ENCODE results near the gene PRSS57. TPM values are rescaled to one million over a fixed set of nuclear protein-coding genes. Genes with fewer than 3 reads are reported as not detected.

Gene PRSS57
- total and polyA plus RNA-seq, 2 of the 13 experiments (the other 11 are each of a cell fraction or from before 2014, with no cell fraction given), result 0.12 TPM; not detected in 1

DNA sequence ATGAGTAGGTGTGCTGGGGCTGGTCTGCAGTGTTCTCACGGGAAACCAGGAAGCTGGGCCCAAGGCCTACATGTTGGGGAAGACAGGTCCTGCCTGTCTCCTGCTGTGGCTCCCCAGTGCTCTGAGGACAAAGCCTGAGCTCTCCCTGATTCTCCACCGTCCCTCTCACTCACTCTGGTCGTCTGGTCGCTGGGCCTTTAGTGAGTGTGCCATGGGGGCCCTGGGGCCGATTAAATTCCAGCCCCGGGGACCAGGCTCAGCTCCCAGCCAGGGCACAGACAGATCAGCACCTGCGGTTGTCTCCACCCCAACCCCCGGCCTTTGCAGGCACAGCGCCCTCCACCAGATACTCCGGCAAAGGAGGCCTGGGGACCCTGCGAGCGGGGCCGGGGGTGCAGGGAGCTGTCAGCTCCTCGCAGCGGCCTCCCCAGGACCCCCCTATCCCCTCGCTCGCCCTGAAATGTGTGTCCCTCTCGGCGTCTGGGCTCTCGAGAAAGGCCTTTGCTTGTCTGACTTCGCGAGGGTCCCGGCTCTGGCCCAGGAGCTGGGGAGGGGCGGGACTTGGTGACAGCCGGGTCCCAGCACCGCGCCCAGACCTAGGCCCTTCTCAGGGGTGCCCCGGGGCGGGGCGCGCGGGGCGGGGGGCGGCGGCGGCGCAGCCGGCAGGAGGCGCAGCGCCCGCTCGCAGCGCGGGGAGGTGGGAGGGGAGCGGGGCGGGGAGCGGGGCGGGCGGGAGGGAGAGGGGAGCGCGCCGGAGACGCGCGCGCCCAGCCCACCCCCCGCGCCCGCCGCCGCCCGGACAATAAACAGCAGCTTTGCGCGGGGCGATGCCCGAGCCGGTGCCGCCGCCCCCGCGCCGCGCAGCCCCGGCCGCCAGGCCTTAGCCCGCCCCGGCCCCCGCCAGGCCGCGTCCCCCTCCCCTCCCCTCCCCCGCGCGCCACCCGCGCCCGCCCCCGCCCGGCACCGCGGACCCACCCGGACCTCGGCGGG, 13.2 kb upstream of the PRSS57 start, which contains the start of gene PALM (continued):
- TF ChIP-seq, protein P1, sequence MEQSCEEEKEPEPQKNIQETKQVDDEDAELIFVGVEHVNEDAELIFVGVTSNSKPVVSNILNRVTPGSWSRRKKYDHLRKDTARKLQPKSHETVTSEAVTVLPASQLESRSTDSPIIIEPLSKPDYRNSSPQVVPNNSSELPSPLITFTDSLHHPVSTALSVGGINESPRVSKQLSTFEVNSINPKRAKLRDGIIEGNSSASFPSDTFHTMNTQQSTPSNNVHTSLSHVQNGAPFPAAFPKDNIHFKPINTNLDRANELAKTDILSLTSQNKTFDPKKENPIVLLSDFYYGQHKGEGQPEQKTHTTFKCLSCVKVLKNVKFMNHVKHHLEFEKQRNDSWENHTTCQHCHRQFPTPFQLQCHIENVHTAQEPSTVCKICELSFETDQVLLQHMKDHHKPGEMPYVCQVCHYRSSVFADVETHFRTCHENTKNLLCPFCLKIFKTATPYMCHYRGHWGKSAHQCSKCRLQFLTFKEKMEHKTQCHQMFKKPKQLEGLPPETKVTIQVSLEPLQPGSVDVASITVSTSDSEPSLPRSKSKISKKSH (CRISPR knock-in tag; IDR thresholded peaks at IDR 0.05; ENCODE audit: borderline replicate concordance), result no peak
- TF ChIP-seq RXRA (CRISPR knock-in tag; IDR thresholded peaks at IDR 0.05) (peak; percentile 31; the same call in 1 of the 2 replicates), CBX1 (IDR thresholded peaks at IDR 0.05; ENCODE audit: low read depth) (no peak), TARDBP (CRISPR knock-in tag; IDR thresholded peaks at IDR 0.05) (no peak), HHEX (CRISPR knock-in tag; IDR thresholded peaks at IDR 0.05) (no peak), CENPT (CRISPR knock-in tag; IDR thresholded peaks at IDR 0.05; ENCODE audit: low read depth) (no peak), ZNF878 (CRISPR knock-in tag; IDR thresholded peaks at IDR 0.05) (no peak), SAP130 (CRISPR knock-in tag; IDR thresholded peaks at IDR 0.05; ENCODE audit: low read depth) (peak; percentile 42; the same call in 1 of the 2 replicates), YEATS4 (CRISPR knock-in tag; IDR thresholded peaks at IDR 0.05; ENCODE audit: borderline replicate concordance) (0 out of 2 replicates have a peak, but pooled peaks have one; percentile 35), ZNF816 (CRISPR knock-in tag; IDR thresholded peaks at IDR 0.05; ENCODE audit: borderline replicate concordance) (peak; percentile 37; the same call in 1 of the 2 replicates), ZNF614 (CRISPR knock-in tag; IDR thresholded peaks at IDR 0.05; ENCODE audit: borderline replicate concordance) (no peak), ZNF558 (CRISPR knock-in tag; IDR thresholded peaks at IDR 0.05; ENCODE audit: borderline replicate concordance) (no peak)
- TF ChIP-seq, protein P2, sequence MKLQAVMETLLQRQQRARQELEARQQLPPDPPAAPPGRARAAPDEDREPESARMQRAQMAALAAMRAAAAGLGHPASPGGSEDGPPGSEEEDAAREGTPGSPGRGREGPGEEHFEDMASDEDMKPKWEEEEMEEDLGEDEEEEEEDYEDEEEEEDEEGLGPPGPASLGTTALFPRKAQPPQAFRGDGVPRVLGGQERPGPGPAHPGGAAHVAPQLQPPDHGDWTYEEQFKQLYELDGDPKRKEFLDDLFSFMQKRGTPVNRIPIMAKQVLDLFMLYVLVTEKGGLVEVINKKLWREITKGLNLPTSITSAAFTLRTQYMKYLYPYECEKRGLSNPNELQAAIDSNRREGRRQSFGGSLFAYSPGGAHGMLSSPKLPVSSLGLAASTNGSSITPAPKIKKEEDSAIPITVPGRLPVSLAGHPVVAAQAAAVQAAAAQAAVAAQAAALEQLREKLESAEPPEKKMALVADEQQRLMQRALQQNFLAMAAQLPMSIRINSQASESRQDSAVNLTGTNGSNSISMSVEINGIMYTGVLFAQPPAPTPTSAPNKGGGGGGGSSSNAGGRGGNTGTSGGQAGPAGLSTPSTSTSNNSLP (IDR thresholded peaks at IDR 0.05; ENCODE audit: low read depth, low read length), result no peak
- TF ChIP-seq, protein P3, sequence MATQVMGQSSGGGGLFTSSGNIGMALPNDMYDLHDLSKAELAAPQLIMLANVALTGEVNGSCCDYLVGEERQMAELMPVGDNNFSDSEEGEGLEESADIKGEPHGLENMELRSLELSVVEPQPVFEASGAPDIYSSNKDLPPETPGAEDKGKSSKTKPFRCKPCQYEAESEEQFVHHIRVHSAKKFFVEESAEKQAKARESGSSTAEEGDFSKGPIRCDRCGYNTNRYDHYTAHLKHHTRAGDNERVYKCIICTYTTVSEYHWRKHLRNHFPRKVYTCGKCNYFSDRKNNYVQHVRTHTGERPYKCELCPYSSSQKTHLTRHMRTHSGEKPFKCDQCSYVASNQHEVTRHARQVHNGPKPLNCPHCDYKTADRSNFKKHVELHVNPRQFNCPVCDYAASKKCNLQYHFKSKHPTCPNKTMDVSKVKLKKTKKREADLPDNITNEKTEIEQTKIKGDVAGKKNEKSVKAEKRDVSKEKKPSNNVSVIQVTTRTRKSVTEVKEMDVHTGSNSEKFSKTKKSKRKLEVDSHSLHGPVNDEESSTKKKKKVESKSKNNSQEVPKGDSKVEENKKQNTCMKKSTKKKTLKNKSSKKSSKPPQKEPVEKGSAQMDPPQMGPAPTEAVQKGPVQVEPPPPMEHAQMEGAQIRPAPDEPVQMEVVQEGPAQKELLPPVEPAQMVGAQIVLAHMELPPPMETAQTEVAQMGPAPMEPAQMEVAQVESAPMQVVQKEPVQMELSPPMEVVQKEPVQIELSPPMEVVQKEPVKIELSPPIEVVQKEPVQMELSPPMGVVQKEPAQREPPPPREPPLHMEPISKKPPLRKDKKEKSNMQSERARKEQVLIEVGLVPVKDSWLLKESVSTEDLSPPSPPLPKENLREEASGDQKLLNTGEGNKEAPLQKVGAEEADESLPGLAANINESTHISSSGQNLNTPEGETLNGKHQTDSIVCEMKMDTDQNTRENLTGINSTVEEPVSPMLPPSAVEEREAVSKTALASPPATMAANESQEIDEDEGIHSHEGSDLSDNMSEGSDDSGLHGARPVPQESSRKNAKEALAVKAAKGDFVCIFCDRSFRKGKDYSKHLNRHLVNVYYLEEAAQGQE (IDR thresholded peaks at IDR 0.05; ENCODE audit: borderline replicate concordance in 1 of 2, low read depth in 1 of 2, low read length in 2 of 2), result no peak

Data from HepG2 (cell line).